ENCODE data around the gene MND1.

MND1 gene, protein sequence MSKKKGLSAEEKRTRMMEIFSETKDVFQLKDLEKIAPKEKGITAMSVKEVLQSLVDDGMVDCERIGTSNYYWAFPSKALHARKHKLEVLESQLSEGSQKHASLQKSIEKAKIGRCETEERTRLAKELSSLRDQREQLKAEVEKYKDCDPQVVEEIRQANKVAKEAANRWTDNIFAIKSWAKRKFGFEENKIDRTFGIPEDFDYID

DNA sequence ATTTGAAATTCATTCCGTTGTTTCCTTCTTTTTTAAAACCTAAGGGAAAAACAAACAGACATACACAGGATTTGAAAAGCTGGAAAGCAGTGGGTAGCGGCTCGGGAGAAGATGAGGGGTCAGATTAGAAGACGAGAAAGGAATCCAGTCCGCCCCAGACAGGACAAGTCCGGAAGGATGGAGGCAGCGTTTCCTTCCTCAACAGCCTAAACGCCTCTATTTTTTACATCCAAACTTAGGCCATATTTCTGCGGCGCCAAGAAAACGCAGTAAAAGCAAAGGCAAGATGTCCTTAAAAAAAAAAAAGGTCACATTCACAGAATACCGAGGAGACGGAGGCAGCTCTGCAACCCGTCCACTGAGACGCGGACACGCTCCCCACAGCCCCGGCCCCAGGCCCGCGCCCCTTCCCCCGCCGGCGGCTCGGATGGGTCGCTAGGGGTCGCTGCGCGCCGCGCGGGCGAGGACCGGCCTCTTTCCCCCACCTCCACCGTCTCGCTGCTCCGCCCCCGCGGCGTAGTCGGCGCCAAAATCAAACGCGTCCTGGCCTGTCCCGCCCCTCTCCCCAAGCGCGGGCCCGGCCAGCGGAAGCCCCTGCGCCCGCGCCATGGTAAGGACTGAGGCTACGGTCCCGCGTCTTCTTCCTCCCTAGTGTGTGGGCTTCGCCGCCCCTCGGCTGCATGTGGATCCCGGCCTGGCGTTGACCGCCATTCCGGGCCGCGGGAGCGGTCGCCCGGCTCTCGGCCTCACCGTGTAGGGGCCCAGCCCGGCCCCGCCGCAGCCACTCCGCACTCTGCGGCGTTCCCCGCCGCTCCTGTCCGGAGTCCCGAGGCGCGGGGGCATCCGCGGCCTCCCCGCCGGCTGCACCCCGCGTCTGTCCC, at the start of gene MND1:
TSS of gene MND1 (plus strand) at position 558 of the 881 bp plus-strand sequence. CDS start at position 608, 50 bp downstream.
- FAIRE-seq (peak; percentile 87), DNase-seq (ENCODE audit: insufficient read length, low spot score) (peak; percentile 68)

- DNase-seq (ENCODE audit: insufficient read length, low spot score) (no peak), FAIRE-seq (no peak)
Measured at GRCh38 chr4:153295131-153295755, 49.2 kb upstream of the MND1 start.

GRCh38 chr4:153296040-153296823, 48.3 kb upstream of the MND1 start:
- FAIRE-seq (no peak), DNase-seq (ENCODE audit: insufficient read length, low spot score) (no peak)

DNA sequence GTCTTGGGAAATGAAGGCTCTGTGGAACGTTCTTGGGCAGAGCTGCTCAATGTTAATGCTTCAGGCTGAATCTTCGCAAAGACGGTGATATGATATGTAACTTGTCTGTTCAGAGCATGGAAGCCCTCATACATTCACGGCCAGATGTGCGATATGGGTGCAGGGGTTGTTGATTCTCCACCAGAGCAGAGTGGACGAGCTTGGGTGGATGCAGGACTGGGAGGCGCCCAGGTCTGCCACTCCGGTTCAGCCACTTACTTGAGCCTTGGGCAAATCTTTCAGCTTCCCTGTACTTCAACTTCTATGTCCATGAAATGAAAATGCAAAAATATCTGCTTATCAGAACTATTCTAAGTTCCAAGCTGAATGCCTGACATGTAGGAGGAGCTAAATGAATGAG, 47.4 kb upstream of the MND1 start:
- FAIRE-seq: no peak
- no peak for DNase-seq (ENCODE audit: insufficient read length, low spot score)

- FAIRE-seq: no peak
- DNase-seq (ENCODE audit: insufficient read length, low spot score): no peak
Measured at GRCh38 chr4:153310793-153311192, 33.7 kb upstream of the MND1 start.

GRCh38 chr4:153314915-153315314, 29.6 kb upstream of the MND1 start:
- DNase-seq (ENCODE audit: insufficient read length, low spot score): no peak
- FAIRE-seq: no peak

DNA sequence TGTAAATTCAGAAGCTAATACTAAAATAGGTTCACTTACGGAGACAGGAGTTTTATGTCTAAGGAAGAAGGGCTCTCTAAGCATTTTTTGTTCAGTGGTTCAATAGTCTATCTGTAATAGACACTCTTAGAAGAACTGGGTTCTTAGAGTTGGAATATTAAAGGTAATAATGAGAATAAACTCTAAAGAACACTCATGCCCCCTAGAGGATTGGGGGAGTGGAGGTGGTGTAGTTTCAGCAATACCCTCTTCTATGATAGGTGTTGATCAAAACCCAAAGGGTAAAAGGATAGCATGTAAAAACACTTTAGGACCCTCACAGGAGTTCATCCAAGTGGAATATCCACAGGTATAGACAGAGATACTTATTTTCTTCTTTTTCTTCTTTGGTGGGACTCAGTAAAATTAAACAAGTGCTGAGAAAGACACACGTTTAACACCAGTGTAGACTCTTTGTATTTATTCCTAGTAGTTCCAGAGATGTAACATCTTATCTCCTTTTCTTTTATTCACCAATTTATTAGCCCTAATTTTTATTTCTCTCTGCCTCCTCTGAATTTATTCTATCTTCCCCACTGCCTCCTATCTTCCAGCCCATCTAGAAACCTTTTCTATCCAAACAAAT, 25.7 kb upstream of the MND1 start:
- peak; percentile 28 for DNase-seq (ENCODE audit: insufficient read length, low spot score)

GRCh38 chr4:153322791-153323190, 21.7 kb upstream of the MND1 start:
- no peak for FAIRE-seq
- no peak for DNase-seq (ENCODE audit: insufficient read length, low spot score)

More for the DNA sequence above, 25.7 kb upstream of the MND1 start:
- FAIRE-seq: peak; percentile 66

DNA sequence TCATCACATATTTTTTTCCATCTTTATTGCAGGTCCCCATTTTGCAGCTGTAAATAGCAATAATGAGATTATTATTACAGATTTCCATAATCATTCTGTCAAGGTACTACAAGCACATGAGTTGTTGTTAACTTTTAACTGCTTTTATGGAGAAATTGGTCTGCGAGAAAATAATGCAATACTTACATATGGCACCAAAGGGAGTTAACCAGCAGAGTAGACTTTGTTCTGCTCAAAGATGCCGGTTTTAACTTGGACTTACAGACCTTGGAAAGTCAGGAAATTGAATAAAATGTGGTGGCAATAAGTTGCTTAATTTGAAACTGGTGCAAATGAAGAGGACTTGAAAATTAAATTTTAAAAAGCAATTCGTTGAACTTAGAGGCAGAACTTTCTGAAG, 20.4 kb upstream of the MND1 start:
- DNase-seq (ENCODE audit: insufficient read length, low spot score) (no peak), FAIRE-seq (no peak)

DNA sequence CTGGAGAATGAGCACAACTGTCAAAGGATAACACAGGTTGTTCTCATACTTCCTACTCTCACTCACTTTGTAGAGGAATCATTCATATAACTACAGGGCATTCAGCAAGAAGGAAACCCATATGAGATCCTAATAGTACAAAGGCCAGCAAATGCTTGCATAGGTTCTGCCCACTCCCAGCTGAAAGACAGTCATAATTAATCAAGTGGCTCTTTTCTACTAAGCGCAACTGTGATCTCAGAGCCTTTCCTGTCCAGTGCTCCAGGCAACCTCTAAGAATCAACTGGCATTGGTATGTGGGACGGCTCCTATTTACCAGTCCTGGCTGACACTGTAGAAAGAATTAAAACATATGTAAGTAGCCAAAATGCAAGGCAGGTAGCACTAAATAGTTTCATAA, 18.9 kb upstream of the MND1 start:
- FAIRE-seq (no peak), DNase-seq (ENCODE audit: insufficient read length, low spot score) (no peak)

DNA sequence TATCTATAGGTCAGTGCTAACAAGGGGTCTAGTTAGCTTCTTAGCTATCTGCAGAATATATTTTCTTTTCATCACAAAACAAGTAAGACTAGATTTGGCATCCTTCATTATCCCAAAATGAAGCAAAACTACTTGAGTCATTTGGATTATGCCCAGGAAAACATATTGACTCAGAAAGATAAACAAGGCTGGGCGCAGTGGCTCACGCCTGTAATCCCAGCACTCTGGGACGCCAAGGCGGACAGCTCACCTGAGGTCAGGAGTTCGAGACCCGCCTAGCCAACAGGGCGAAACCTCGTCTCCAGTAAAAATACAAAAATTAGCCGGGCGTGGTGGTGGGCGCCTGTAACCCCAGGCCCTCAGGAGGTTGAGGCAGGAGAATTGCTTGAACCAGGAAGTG, 18.0 kb upstream of the MND1 start:
- FAIRE-seq (no peak), DNase-seq (ENCODE audit: insufficient read length, low spot score) (no peak)

DNA sequence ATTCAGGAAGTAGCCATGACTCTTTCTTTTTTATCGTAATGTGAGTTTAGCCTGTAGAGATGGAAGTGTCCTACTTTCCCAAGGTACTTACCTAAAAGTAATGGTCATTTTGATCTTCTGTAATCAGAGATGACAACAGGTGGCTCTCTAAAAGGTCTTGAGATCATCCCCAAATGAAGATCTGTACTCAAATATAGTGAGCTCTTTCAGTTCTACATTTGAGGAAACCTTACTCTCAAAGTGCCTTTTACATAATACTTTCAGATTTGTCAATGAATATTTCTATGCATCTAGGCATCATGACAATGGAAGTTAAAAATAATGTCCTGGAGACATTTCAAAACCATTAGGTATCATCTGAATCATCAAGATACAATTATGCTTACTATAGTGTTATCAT, 17.2 kb upstream of the MND1 start:
- peak; percentile 55 for FAIRE-seq
- no peak for DNase-seq (ENCODE audit: insufficient read length, low spot score)

DNA sequence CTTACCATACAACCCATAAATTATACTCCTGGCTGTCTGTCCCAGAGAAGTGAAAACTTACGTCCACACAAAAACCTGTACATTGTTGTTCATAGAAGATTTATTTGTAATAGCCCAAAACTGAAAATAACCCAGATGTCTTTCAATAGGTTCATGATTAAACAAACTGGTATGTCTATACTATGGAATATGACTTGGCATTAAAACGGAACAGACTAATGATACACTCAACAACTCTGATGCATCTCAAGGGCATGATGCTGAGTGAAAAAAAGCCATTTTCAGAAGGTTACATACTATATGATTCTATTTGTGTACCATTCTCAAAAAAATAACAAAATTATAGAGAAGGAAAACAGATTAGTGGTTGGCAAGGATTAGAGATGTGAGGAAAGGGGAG, 11.6 kb upstream of the MND1 start:
- FAIRE-seq (no peak), DNase-seq (ENCODE audit: insufficient read length, low spot score) (no peak)

- FAIRE-seq (no peak), DNase-seq (ENCODE audit: insufficient read length, low spot score) (no peak)
Measured at GRCh38 chr4:153333874-153334273, 10.6 kb upstream of the MND1 start.

GRCh38 chr4:153335665-153336064, 8.8 kb upstream of the MND1 start:
- DNase-seq (ENCODE audit: insufficient read length, low spot score): no peak

DNA sequence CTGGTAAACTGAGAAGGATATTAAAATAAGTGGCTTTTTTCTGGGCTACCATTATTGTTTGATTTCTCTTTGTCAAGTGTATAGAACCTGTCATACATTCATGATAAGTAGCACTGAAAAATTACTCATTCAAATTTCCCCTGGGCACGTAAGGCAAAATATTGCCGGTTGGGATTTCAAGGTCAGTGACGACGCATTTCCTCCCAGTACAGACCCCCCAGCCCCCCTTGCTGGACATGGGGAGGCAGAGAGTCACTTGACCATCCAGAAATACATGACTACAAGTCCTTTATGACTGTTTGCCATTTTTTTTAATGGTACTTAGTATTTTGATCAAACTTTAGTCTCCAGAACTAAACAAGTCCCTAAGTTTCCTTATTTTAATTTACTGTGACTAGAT, 6.8 kb upstream of the MND1 start:
- DNase-seq (ENCODE audit: insufficient read length, low spot score) (no peak), FAIRE-seq (no peak)

More at GRCh38 chr4:153335665-153336064, 8.8 kb upstream of the MND1 start:
- FAIRE-seq: peak; percentile 21

- DNase-seq (ENCODE audit: insufficient read length, low spot score): no peak
- peak; percentile 61 for FAIRE-seq
Measured at GRCh38 chr4:153341575-153342090, 2.9 kb upstream of the MND1 start.

- FAIRE-seq: no peak
- no peak for DNase-seq (ENCODE audit: insufficient read length, low spot score)
Measured at GRCh38 chr4:153342751-153343552, 1.5 kb upstream of the MND1 start.
